MM.1S (cell line): ENCODE results near the gene PKMYT1.

Experiments
- EZH2 ChIP-seq: fragments of 300-600 bp; sonication (generic); optimal IDR thresholded peaks from 2 replicates; pipeline ENCODE3; 2017; ENCODE audit warnings: low read depth, mild to moderate bottlenecking, antibody characterized with exemption, low read length, mixed read lengths
- EZH2phosphoT487 ChIP-seq: fragments of 300-600 bp; sonication (generic); IDR thresholded peaks from 2 replicates; pipeline ENCODE4 v1.6.1; 2018; ENCODE audit warnings: antibody characterized with exemption, low read length
- TF ChIP-seq, protein P1 (sequence below): fragments of 300-600 bp; sonication (generic); IDR thresholded peaks from 2 replicates; pipeline ENCODE4 v1.5.1; 2016; ENCODE audit warnings: antibody characterized with exemption, low read length, mixed read lengths

DNA sequence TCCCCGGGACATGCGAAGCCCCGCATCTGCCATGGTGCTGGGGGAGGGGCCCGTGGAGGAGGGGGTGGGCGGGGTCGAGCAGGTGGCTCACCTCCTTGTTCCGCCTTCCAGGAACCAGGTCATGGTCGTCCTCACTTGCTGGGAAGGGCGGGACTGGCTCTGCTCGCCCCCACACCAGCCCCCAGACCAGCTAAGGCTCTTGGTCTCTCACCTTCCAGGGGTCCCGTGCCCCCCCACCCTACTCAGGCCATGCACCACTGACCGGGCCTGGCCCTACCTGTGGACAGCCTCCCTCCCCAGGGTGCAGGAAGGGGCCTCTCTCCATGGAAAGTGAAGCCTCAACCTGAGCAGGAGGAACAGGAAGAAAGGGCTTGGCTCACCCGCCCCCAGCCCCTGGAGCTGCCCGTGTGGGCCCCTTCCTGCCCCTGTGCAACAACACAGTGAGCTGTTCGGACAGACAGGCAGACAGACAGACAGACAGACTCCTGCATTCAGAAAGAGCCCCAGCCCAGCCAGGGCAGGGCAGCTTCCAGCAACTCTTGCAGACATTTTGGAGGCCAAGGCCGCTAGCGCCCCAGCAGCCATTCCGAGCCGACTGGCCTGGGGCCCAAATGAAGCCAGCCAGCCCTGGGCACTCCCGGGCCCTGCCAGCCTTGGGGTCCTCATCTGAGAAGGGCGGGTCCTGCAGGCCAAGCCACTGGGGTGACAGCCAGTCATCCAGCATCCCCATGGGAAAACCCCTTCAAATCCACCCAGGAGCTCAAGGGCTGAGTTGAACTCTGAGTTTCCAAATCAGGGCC is 24.3 kb downstream of the PKMYT1 start:
- TF ChIP-seq, protein P1, sequence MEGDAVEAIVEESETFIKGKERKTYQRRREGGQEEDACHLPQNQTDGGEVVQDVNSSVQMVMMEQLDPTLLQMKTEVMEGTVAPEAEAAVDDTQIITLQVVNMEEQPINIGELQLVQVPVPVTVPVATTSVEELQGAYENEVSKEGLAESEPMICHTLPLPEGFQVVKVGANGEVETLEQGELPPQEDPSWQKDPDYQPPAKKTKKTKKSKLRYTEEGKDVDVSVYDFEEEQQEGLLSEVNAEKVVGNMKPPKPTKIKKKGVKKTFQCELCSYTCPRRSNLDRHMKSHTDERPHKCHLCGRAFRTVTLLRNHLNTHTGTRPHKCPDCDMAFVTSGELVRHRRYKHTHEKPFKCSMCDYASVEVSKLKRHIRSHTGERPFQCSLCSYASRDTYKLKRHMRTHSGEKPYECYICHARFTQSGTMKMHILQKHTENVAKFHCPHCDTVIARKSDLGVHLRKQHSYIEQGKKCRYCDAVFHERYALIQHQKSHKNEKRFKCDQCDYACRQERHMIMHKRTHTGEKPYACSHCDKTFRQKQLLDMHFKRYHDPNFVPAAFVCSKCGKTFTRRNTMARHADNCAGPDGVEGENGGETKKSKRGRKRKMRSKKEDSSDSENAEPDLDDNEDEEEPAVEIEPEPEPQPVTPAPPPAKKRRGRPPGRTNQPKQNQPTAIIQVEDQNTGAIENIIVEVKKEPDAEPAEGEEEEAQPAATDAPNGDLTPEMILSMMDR: no peak
- TF ChIP-seq EZH2phosphoT487: no peak
- no peak for TF ChIP-seq EZH2
